ENCODE data around the gene MEP1A. TPM values are rescaled to one million over a fixed set of nuclear protein-coding genes. Genes with fewer than 3 reads are reported as not detected.

The MEP1A gene
- total RNA-seq, 4 donors from 2014 or later = 0.09 TPM; not detected in 3

DNA sequence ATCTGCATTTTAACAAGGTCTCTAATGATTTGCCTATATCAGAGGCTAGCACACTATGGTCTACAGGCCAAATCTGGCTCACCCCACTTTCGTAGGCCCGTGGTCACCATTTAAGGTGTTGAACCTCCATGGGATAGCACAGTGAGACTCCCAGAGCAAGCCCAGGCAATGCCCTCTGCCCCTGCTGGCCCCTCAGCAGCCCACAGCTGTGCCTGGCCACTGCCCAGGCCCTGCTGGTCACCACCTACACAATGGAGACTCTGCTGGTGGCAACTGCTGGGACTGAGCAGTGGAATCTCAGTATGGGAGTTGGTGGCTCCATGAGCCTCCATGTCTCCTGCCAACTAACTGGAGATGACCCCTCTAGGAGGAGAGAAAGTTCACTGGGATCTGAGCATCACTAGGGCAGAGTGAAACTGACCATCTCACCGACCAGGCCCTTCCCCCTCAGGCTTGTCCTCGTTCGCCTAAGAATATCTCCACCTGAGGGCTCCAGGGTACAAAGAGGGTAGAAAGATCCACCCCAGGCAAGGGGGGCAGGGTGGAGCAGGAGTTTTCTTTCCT lies 44.2 kb upstream of the MEP1A start:
- WGBS, 2 donors = 84 to 89% methylated on average over 3 to 4 of the region's 5 CpGs
- Histone ChIP-seq H3K27me3 (peaks cover 0 to 4% (median 0%) of the 10 kb centered on the region in 4 donors), H3K4me3 (no peak overlapping the region), H3K9me3 (no peaks in the 10 kb centered on the region), H3K4me1 (no peaks in the 10 kb centered on the region), H3K27ac (no peak overlapping the region), H3K36me3 (no peaks in the 10 kb centered on the region)
- no peak for DNase-seq
- intact Hi-C loops (cut with DNase I) = no loop called here
- no peak for TF ChIP-seq POLR2A (IDR thresholded peaks at IDR 0.05)
- TF ChIP-seq, protein P1, sequence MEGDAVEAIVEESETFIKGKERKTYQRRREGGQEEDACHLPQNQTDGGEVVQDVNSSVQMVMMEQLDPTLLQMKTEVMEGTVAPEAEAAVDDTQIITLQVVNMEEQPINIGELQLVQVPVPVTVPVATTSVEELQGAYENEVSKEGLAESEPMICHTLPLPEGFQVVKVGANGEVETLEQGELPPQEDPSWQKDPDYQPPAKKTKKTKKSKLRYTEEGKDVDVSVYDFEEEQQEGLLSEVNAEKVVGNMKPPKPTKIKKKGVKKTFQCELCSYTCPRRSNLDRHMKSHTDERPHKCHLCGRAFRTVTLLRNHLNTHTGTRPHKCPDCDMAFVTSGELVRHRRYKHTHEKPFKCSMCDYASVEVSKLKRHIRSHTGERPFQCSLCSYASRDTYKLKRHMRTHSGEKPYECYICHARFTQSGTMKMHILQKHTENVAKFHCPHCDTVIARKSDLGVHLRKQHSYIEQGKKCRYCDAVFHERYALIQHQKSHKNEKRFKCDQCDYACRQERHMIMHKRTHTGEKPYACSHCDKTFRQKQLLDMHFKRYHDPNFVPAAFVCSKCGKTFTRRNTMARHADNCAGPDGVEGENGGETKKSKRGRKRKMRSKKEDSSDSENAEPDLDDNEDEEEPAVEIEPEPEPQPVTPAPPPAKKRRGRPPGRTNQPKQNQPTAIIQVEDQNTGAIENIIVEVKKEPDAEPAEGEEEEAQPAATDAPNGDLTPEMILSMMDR (IDR thresholded peaks at IDR 0.05) = no peak

DNA sequence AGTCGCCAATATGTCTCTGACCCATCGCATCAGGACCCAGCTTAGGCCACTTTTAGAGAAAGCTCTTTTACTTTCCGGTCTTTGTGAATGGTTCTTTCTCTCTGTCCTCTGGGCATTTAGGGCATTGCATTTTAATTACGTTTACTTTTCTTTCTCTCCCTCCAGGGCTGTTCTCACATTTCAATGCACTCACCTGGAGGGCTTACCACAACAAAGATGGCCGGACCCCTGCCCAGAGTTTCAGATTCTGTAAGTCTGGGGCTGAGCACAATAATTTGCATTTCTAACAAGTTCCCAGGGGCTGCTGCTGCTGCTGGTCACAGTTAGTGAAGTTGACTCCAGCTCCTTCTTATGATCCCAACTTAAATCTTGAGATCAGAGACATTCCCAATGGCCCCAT lies 43.5 kb upstream of the MEP1A start:
- H3K4me3 ChIP-seq = no peak overlapping the region
- intact Hi-C loops (cut with DNase I) = no loop called here
- TF ChIP-seq, protein P1 (IDR thresholded peaks at IDR 0.05) = no peak
- TF ChIP-seq POLR2A (IDR thresholded peaks at IDR 0.05) = no peak
- no peaks in the 10 kb centered on the region for H3K36me3 ChIP-seq
- H3K27me3 ChIP-seq = peaks cover 0 to 4% (median 0%) of the 10 kb centered on the region in 4 donors
- no peaks in the 10 kb centered on the region for H3K9me3 ChIP-seq
- no peak overlapping the region for H3K27ac ChIP-seq
- no peak for DNase-seq
- 65 to 76% methylated on average over 5 of the region's 5 CpGs for WGBS, 2 donors
- H3K4me1 ChIP-seq = no peaks in the 10 kb centered on the region

DNA sequence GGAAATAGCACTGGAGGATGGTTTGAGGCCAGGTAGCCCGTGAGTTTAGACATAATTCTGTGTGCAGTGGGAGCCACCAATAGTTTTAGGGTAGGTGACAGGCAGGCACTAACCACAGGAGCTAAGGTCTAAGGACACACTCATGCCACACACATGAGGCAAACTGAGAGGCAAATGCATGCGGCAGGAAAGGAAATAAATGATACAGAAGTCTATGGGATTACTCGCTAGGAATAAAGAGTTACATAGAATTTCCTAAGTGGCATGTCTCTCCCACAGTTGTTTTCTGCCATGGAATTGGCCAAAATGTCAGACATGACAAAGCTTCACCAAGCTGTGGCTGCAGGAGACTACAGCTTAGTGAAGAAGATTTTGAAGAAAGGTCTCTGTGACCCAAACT lies 41.5 kb upstream of the MEP1A start:
- Histone ChIP-seq H3K27me3 (peaks cover 0 to 11% (median 0%) of the 10 kb centered on the region in 4 donors), H3K9me3 (no peaks in the 10 kb centered on the region), H3K36me3 (no peaks in the 10 kb centered on the region), H3K4me1 (no peaks in the 10 kb centered on the region), H3K27ac (no peak overlapping the region), H3K4me3 (no peak overlapping the region)
- TF ChIP-seq, protein P1 (IDR thresholded peaks at IDR 0.05) = no peak
- TF ChIP-seq POLR2A (IDR thresholded peaks at IDR 0.05) = no peak
- WGBS, 2 donors = 78 to 82% methylated on average over 3 of the region's 3 CpGs
- intact Hi-C loops (cut with DNase I) = no loop called here
- no peak for DNase-seq

DNA sequence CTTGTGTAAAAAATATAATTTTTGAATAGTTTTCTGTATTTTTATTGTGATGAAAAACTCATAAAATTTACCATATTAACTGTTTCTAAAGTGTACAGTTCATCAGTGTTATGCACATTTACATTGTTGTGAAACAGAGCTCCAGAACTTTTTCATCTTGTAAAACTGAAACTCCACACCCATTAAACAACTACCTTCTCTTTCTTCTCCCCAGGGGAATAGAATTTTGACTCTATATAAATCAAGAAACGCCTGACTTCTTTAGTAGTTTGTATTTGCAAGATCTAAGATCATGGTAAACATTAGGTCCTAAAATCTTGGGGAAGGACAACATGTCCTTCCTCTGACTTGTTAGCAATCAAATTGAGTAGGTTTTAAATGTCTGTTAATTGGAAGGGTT lies 37.3 kb upstream of the MEP1A start:
- intact Hi-C loops (cut with DNase I) = no loop called here

DNA sequence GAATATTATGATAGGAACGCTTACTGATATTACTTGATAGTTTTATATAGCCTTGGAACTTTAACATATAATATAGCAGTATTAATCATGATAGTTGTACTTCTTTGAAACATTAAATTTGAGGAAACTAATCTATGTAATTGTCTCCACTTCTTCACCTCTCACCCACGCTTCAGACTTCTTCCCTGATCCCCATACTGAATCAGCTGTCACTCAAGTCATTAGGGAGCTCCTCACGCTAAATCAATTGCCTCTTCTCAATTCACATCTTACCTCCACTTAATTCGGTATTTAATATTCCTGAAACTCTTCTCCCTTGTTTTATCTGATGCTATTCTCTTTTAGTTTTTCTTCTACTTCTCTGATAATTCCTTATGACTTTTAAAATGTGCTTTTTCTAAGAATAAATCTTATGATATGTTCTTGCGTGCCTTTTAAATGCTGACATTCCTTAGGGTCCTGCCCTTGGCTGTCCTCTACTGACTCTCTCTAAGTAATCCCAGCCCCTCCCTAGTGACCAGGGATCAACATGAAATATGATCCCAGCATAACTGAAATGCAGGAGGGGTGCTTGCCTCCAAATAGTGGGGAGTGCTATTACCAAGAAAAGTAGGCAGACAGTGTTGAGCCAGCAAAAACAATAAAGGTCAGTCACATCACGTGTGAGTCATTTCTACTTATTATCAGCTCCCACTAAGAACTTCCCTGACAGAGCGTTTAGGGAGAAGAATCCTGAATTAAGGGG lies 36.5 kb upstream of the MEP1A start:
- Histone ChIP-seq H3K36me3 (no peaks in the 10 kb centered on the region), H3K9me3 (no peaks in the 10 kb centered on the region), H3K27ac (no peak overlapping the region), H3K4me1 (no peaks in the 10 kb centered on the region), H3K4me3 (no peak overlapping the region), H3K27me3 (peaks cover 0 to 15% (median 0%) of the 10 kb centered on the region in 4 donors)
- 50 to 51% methylated on average over 7 of the region's 7 CpGs for WGBS, 2 donors
- no peak for DNase-seq
- TF ChIP-seq, protein P1 (IDR thresholded peaks at IDR 0.05) = no peak
- no peak for TF ChIP-seq POLR2A (IDR thresholded peaks at IDR 0.05)
- intact Hi-C loops (cut with DNase I) = no loop called here

More for the DNA sequence above, 37.3 kb upstream of the MEP1A start:
- H3K4me1 ChIP-seq = no peaks in the 10 kb centered on the region
- H3K27ac ChIP-seq = no peak overlapping the region
- WGBS, 2 donors = 6 to 26% methylated on average over 1 of the region's 1 CpG
- no peak overlapping the region for H3K4me3 ChIP-seq
- H3K9me3 ChIP-seq = no peaks in the 10 kb centered on the region
- TF ChIP-seq, protein P1 (IDR thresholded peaks at IDR 0.05) = no peak
- TF ChIP-seq POLR2A (IDR thresholded peaks at IDR 0.05) = no peak
- DNase-seq = no peak
- no peaks in the 10 kb centered on the region for H3K36me3 ChIP-seq
- H3K27me3 ChIP-seq = peaks cover 0 to 15% (median 0%) of the 10 kb centered on the region in 4 donors

Measured in esophagus squamous epithelium (tissue), 5 donors.